PFSK-1 (cell line): ENCODE data around the gene TSPAN13.

Experiments
- TAF1 ChIP-seq: IDR thresholded peaks from 2 replicates; pipeline ENCODE4 v1.6.1; 2012; ENCODE audit warnings: low read length, control low read depth, borderline replicate concordance; ENCODE audit not compliant: insufficient read depth
- TF ChIP-seq, protein P1 (sequence below), 2 experiments: IDR thresholded peaks; 2 replicates each; pipeline versions ENCODE4 v1.6.1 to v1.8.0; 2011 to 2012; ENCODE audit warnings: low read depth in 2 of 2, low read length in 2 of 2, control low read depth in 1 of 2, inconsistent platforms in 1 of 2, mild to moderate bottlenecking in 1 of 2, moderate library complexity in 1 of 2; ENCODE audit not compliant: insufficient read depth in 1 of 2

DNA sequence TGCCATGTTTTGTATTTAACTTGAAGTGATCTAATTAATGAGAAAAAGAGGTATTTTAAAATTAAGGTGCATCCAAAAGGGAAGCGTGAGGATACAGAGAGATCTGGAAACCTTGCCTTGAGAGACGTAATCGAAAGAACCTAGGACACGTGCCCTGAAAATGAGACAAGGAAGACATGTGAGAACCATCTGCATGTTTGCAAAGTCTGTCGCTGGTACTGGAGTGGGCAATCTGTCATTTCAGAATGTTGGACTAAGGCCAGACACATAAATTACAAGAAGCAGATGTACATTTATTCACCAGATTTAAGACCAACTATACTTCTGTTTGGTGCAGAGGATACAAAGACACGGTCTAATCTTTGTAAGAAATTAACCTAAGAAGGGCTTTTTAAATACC lies 42.1 kb downstream of the TSPAN13 start:
- TF ChIP-seq TAF1: no peak
- TF ChIP-seq, protein P1, sequence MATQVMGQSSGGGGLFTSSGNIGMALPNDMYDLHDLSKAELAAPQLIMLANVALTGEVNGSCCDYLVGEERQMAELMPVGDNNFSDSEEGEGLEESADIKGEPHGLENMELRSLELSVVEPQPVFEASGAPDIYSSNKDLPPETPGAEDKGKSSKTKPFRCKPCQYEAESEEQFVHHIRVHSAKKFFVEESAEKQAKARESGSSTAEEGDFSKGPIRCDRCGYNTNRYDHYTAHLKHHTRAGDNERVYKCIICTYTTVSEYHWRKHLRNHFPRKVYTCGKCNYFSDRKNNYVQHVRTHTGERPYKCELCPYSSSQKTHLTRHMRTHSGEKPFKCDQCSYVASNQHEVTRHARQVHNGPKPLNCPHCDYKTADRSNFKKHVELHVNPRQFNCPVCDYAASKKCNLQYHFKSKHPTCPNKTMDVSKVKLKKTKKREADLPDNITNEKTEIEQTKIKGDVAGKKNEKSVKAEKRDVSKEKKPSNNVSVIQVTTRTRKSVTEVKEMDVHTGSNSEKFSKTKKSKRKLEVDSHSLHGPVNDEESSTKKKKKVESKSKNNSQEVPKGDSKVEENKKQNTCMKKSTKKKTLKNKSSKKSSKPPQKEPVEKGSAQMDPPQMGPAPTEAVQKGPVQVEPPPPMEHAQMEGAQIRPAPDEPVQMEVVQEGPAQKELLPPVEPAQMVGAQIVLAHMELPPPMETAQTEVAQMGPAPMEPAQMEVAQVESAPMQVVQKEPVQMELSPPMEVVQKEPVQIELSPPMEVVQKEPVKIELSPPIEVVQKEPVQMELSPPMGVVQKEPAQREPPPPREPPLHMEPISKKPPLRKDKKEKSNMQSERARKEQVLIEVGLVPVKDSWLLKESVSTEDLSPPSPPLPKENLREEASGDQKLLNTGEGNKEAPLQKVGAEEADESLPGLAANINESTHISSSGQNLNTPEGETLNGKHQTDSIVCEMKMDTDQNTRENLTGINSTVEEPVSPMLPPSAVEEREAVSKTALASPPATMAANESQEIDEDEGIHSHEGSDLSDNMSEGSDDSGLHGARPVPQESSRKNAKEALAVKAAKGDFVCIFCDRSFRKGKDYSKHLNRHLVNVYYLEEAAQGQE (IDR thresholded peaks at IDR 0.05; ENCODE audit: insufficient read depth in 1 of 2, low read depth in 2 of 2, low read length in 2 of 2): no peak
